HUES6 (cell line): ENCODE data around the gene IP6K3.

Experiments used
- H3K27ac ChIP-seq: 2 replicates; pipeline ENCODE4 v1.7.0; 2013; ENCODE audit warnings: low read depth, mild to moderate bottlenecking, low read length, inconsistent platforms
- H3K27me3 ChIP-seq: 2 replicates; pipeline ENCODE4 v1.6.1; 2013; ENCODE audit warnings: low read length; ENCODE audit not compliant: control insufficient read depth, insufficient read depth
- H3K36me3 ChIP-seq: 2 replicates; pipeline ENCODE4 v1.6.1; 2013; ENCODE audit warnings: low read length; ENCODE audit not compliant: control insufficient read depth, insufficient read depth
- H3K4me1 ChIP-seq: 2 replicates; pipeline ENCODE4 v1.6.1; 2013; ENCODE audit warnings: low read length; ENCODE audit not compliant: control insufficient read depth, insufficient read depth
- H3K4me3 ChIP-seq: 2 replicates; pipeline ENCODE4 v1.5.1; 2013; ENCODE audit warnings: low read depth, low read length
- H3K9ac ChIP-seq: one replicate; pipeline ENCODE4 v1.6.1; 2013; ENCODE audit warnings: mild to moderate bottlenecking, low read length
- H3K9me3 ChIP-seq: 2 replicates; pipeline ENCODE4 v1.6.1; 2013; ENCODE audit warnings: low read depth, low read length; ENCODE audit not compliant: control insufficient read depth, insufficient read depth

The IP6K3 gene, protein sequence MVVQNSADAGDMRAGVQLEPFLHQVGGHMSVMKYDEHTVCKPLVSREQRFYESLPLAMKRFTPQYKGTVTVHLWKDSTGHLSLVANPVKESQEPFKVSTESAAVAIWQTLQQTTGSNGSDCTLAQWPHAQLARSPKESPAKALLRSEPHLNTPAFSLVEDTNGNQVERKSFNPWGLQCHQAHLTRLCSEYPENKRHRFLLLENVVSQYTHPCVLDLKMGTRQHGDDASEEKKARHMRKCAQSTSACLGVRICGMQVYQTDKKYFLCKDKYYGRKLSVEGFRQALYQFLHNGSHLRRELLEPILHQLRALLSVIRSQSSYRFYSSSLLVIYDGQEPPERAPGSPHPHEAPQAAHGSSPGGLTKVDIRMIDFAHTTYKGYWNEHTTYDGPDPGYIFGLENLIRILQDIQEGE

DNA sequence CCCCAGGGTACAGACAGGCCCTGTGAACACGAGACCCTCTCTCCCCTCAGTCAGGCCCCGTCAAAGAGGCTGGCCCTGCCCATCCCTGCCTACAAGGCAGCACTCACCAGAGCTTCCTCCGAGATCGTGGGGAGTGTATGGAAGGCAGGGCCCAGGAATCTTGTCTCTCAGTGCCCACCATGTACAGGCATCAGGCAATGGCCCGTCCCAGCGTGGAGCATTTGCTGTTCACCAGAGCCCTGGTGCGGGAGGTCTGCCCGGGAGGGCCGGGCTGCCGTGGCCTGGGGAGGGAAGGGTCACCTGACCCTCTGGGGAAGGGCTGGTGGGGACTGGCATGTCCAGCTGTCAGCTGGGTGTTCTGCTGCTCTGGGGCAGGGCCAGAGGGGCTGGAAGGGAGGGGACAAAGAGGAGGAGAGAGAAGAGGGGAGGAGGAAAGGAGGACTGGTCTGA lies at the start of gene IP6K3:
TSS of gene IP6K3 (minus strand) at position 255 of the 450 bp plus-strand sequence. CDS start 11,429 bp downstream, outside the sequence.
- Histone ChIP-seq H3K36me3 (no peaks in the 10 kb centered on the region), H3K9ac (peak within 1 kb of the TSS; percentile 14), H3K9me3 (no peaks in the 10 kb centered on the region), H3K27ac (no peak within 1 kb of the TSS; the same call in 1 of the 2 replicates), H3K4me3 (peak within 1 kb of the TSS; percentile 42; the same call in 1 of the 2 replicates), H3K4me1 (peaks cover 57% of the 10 kb centered on the region), H3K27me3 (no peaks in the 10 kb centered on the region)

DNA sequence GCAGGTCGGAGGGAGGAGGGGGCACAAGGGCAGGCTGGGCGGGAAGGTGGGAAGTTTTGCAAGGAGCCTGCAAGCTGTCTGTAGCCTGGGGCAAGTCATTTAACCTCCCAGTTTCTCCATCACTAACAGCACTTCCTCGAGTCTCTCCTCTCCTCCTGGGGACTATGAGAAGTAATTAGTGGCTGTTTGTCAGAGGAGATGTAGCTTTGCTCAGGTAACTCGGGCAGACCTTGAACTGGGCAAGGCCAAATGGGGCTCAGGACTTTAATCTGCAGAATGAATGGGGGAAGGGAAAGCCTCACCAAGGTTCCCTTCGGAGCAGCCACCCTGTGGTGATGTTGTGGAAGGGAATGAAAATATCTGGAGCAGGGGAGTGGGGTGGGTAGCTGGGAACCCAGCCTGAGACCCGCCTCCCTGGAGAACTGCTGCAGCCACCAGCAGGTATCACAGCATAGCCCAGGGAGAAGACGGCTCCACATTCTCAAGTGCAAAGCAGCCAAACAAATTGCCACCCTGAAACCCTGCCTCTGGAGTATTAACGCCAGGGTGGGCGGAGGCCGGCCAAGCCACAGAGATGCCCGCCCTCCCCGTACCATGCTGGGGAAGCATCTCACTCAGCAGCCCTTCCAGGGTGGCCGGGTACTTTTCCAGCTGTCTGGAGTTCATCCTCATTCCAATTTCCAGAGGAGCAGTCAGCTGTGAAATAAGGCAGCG lies 48.4 kb upstream of the IP6K3 start:
- no peak overlapping the region for H3K4me3 ChIP-seq

DNA sequence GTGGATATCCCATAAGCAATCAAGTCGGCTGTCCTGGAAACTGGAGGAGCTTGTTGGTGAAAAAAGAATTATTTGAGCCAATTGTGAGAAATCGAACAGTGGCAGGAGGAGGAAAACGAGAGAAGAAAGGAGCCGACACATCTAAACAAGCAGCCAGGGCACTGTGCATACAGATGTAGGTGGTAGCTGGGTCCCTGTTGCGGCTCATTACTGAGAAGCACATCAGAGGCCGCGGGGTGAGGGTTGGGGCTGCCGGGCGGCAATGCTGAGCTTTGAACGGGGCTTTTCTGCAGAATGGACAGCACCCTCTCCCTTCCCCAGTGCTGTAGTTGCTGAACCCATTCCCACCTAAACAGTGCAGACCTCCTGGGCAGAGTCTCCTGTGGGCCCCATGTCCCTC lies 46.3 kb upstream of the IP6K3 start:
- H3K36me3 ChIP-seq = no peaks in the 10 kb centered on the region
- peaks cover 73% of the 10 kb centered on the region for H3K4me1 ChIP-seq
- H3K27me3 ChIP-seq = no peaks in the 10 kb centered on the region
- H3K4me3 ChIP-seq = no peak overlapping the region
- H3K27ac ChIP-seq = no peak overlapping the region
- H3K9me3 ChIP-seq = no peaks in the 10 kb centered on the region
- H3K9ac ChIP-seq = no peak overlapping the region

More for the DNA sequence above, 48.4 kb upstream of the IP6K3 start:
- Histone ChIP-seq H3K4me1 (peaks cover 69% of the 10 kb centered on the region), H3K9me3 (no peaks in the 10 kb centered on the region), H3K9ac (peak overlapping the region; percentile 1), H3K27me3 (no peaks in the 10 kb centered on the region), H3K27ac (no peak overlapping the region), H3K36me3 (no peaks in the 10 kb centered on the region)

DNA sequence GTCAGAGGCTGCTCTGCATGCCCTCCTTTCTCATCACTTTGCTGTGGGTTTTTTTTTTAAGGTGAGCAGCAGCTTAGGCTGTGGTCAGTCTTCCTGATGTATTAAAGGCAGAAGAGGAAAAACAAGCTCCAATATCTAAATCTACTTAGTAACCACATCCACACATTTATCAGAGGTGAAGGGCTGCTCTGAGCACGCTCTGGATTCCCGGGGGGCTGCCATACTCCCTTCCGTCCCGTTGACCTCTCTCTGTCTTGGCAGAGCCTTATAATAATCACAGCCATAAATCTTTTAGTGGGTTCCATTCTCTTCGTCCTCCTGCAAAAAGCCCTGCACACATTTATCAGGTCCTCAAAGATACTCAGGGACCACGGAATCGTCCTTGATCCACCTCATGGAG lies 44.9 kb upstream of the IP6K3 start:
- Histone ChIP-seq H3K4me1 (peaks cover 73% of the 10 kb centered on the region), H3K9me3 (no peaks in the 10 kb centered on the region), H3K27me3 (no peaks in the 10 kb centered on the region), H3K4me3 (no peak overlapping the region), H3K36me3 (no peaks in the 10 kb centered on the region), H3K9ac (no peak overlapping the region), H3K27ac (no peak overlapping the region)

DNA sequence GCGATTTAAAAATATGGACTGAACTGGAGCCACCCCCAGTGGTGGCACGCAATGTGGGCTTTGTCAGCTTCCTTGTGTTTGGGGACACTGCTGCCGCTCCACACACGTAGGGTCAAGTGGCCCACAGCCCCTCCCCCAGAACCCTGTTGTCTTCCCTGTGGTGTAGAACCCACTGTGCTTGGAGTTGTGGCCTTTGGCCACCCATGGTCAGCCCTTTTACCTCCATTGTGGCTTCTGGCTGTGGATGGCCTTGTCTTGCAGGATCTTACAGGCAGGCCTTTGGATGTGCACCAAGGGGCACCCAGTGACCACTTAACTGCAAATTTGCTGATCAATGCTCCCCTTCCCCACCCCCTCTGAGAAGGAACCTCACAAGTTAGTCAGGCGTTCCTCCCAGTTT lies 44.2 kb upstream of the IP6K3 start:
- peaks cover 5% of the 10 kb centered on the region; the same call in 1 of the 2 replicates for H3K36me3 ChIP-seq
- H3K27me3 ChIP-seq = no peaks in the 10 kb centered on the region
- no peak overlapping the region for H3K27ac ChIP-seq
- no peak overlapping the region for H3K4me3 ChIP-seq
- H3K9ac ChIP-seq = no peak overlapping the region
- H3K9me3 ChIP-seq = no peaks in the 10 kb centered on the region
- H3K4me1 ChIP-seq = peaks cover 78% of the 10 kb centered on the region

DNA sequence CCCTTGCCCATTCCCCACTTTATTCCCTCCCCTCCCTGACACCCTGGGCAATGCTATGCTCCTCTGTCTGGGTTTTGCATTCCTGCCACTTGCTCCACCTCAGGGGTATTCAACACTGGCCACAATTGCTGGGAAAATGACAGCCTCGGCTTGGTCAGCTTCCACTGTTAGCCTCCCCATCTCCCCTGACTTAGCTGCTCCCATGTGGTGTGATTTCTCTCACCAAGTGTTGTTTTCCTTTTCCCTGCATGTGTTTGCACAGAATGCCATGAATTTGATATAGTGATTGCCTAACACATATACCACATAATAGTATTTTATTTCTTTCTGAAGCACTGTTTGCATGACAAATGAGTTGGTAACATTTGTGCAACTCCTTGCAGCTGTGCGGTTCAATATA lies 43.7 kb upstream of the IP6K3 start:
- H3K9me3 ChIP-seq = no peaks in the 10 kb centered on the region
- H3K27ac ChIP-seq = no peak overlapping the region
- H3K36me3 ChIP-seq = peaks cover 5% of the 10 kb centered on the region; the same call in 1 of the 2 replicates
- no peaks in the 10 kb centered on the region for H3K27me3 ChIP-seq
- peaks cover 80% of the 10 kb centered on the region for H3K4me1 ChIP-seq
- no peak overlapping the region for H3K9ac ChIP-seq
- H3K4me3 ChIP-seq = no peak overlapping the region

DNA sequence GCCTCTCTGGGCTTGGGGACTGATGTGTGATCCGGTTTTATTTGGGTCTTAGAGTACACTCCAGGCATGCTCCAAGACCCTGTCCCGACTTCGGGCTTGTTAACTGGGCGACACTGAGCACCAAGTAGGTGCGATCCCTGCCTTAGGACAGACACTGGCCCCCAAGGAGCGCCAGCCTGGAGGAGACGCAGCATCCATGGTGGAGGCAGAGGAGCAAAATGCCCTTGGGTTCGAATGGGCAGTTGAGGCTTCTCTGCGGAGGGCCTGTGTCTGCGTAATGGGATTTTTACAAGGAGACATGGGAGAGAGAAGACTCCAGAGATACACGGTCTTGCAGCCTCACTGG lies 42.8 kb upstream of the IP6K3 start:
- Histone ChIP-seq H3K4me3 (peak overlapping the region; percentile 86), H3K4me1 (peaks cover 80% of the 10 kb centered on the region)

DNA sequence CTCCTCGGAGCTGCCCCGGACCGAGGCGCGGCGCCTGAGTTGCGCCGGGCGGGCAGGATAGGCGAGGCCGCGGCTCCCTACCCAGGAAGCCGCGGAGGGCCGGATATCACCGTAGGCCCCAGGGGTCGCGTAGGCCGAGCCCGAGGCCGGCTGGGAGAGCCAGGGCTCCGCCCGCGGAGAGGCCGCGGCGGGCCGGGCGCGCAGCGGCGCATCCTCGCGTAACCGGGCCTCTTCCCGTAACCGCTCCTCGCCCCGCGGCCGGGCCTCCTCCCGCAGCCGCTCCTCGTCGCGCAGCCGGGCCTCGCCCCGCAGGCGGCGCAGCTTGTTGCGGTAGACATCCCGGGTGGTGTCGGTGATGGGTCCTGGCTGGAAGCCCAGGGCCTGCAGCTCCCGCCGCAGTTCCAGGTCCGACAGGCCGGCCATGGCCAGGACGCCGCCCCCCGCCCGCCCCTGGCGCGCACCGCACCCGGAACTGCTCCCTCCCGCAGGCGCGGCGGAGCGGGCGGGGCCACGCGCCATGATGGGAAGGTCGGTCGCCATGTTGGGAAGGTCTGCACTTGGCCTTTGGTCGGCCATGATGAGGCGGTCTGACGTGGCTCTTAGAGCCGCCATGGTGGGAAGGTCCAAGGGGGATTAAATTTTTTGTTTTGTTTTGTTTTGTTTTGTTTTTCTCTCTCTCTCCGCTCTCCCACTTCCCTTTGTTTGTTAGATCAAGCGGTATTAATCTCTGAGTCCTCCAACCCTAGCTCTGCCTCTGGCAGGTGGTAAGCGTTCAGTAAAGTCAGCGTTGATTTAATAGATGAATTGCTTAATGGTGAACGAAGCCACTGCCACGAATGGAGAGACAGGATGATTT lies 42.2 kb upstream of the IP6K3 start, which contains the start of gene LEMD2:
TSS of gene LEMD2 (minus strand) at position 437 of the 856 bp plus-strand sequence. CDS start at position 423, 14 bp downstream.
- Histone ChIP-seq H3K36me3 (peaks cover 17% of the 10 kb centered on the region), H3K4me1 (peaks cover 75% of the 10 kb centered on the region), H3K27ac (peak within 1 kb of the TSS; percentile 93), H3K9me3 (no peaks in the 10 kb centered on the region), H3K9ac (peak within 1 kb of the TSS; percentile 95), H3K4me3 (peak within 1 kb of the TSS; percentile 86), H3K27me3 (no peaks in the 10 kb centered on the region)

More for the DNA sequence above, 42.8 kb upstream of the IP6K3 start:
- Histone ChIP-seq H3K27me3 (no peaks in the 10 kb centered on the region), H3K27ac (peak overlapping the region; percentile 93), H3K36me3 (peaks cover 12% of the 10 kb centered on the region), H3K9ac (peak overlapping the region; percentile 43), H3K9me3 (no peaks in the 10 kb centered on the region)

DNA sequence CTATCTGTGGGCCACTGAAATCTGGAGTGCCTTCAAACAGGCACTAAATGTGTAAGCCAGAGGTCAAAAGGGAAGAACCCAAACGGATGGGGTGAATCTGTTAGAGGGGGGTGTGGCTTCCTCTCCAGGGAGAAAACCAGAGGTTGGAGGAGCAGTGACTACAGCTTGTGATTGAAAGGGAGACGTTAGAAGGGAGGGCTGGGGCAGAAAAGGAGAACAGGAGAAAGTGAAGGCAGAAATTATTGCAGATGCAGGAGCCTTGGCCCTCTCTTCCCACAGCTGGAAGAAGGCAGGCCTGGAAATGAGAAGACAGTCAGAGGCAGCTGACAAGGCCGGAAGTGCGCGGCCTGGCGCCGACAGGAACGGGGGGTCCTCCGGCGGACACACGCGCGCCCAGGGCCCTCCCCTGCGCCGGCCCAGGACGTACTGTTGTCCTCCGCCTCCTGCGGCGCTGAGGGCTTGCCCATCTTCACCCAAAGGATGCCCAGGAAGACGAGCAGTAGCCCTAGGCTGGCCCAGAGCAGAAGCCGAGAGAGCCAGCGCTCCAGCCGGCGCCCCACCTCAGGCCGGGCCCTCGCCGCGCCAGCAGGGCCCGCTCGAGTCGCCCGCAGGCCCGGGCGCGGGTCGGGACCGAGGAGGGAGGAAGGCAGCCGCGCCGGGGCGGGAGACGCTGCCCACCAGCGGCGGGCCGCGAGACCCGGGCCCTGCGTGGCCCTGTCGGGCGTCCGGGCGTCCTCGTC lies 41.4 kb upstream of the IP6K3 start:
- H3K27me3 ChIP-seq = no peaks in the 10 kb centered on the region
- no peaks in the 10 kb centered on the region for H3K9me3 ChIP-seq
- H3K9ac ChIP-seq = peak overlapping the region; percentile 95
- peaks cover 25% of the 10 kb centered on the region for H3K36me3 ChIP-seq
- peak overlapping the region; percentile 93; the same call in 1 of the 2 replicates for H3K27ac ChIP-seq
- H3K4me3 ChIP-seq = peak overlapping the region; percentile 86
- peaks cover 70% of the 10 kb centered on the region for H3K4me1 ChIP-seq

DNA sequence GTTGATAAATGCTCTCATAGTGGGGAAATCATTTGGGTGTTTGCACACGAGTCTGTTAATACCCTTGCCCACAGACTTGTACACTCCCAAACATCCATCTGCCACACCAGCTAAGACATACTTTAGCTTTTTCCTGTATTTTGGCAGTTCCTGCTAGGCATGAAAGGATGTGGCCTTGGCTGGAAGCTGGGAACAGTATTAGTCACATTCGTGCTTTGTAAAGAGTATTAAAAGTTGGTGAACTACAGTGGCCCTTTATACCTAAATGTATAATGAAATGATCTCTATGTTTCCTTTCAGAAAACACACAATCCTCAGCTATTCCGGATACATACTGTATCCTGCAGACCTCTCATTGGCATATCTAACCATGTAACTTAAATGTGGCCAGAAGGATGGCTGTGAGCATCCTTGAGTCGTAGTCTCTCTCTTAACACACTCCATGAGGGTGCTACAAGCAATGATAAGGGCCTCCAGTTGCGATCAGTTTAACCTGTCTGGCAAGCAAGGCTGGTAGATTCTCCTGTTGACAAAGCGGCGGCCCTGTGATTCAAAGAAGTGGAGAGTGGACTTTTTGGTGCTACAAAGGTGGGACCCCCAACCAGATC lies 40.7 kb upstream of the IP6K3 start:
- Histone ChIP-seq H3K4me3 (peak overlapping the region; percentile 86), H3K4me1 (peaks cover 67% of the 10 kb centered on the region), H3K27ac (no peak overlapping the region), H3K36me3 (peaks cover 32% of the 10 kb centered on the region), H3K27me3 (no peaks in the 10 kb centered on the region), H3K9me3 (no peaks in the 10 kb centered on the region), H3K9ac (peak overlapping the region; percentile 95)
